Embryonic facial prominence (tissue), 1 donor: ENCODE results near the gene MVB12B.

ENCODE experiments used
- DNase-seq: peaks from one replicate; pipeline ENCODE4 v3.0.0-alpha.2; 2016; ENCODE audit errors: extremely low spot score

Gene MVB12B

DNA sequence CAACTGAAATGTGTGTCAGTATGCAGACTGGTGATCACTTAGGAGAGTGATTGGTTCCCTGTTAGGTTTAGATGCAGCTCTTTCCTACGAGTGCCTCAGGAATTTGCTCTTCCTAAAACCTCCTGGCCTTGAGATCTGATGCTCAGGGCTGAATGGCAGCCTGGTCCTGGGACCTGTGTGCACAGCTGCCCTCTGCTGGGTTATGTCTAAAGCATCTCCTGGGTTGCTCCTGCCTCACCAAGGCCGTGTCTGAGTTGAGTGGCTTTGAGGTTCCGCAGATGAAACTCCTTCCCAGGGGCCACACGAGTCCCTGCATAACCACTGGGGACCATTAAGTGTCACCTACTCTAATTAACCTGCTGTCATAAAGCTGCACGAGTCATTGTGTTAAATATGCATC lies 59.5 kb downstream of the MVB12B start:
- DNase-seq: no peak

DNA sequence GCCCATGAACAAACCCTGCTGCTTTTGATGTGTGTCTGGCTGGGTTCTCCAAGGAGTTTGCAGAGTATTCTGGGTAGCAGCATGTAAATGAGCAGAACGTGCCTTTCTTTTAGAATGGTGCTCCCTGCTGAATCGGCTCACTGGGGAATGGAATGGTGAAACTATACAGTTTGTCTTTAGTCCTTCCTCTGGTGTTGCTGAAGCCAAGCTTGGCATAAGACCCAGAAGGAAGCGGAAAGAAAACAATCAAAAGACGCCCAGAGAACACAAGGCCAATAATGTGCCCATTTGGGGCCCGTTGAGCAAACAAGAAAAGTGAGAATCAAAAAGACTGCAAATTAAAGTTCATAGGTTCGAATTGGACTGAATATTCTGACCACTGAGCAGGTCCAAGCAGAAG lies 60.1 kb downstream of the MVB12B start:
- no peak for DNase-seq

GRCh38 chr9:126388964-126389708 lies 62.5 kb downstream of the MVB12B start:
- DNase-seq: no peak

- DNase-seq: no peak
Observed at GRCh38 chr9:126389992-126390391, 63.4 kb downstream of the MVB12B start.

DNA sequence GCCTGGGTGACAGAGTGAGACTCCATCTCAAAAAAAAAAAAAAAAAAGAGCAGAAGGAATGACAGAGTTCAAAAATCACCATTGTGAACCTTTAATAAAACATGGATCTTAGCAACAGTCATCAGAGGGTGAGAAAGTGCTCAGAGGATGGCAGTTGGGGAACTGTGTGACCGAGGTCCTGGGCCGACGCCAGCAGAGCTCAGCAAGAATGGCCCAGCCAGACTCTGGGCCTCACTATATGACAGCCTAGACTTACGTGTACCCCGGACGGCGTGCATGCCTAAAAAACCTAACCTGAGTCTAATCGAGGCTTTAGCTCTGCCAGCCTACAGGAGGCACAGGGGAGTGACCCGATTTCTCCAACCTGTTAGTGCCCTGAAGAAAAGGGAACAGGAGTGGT lies 64.3 kb downstream of the MVB12B start:
- DNase-seq: no peak

DNA sequence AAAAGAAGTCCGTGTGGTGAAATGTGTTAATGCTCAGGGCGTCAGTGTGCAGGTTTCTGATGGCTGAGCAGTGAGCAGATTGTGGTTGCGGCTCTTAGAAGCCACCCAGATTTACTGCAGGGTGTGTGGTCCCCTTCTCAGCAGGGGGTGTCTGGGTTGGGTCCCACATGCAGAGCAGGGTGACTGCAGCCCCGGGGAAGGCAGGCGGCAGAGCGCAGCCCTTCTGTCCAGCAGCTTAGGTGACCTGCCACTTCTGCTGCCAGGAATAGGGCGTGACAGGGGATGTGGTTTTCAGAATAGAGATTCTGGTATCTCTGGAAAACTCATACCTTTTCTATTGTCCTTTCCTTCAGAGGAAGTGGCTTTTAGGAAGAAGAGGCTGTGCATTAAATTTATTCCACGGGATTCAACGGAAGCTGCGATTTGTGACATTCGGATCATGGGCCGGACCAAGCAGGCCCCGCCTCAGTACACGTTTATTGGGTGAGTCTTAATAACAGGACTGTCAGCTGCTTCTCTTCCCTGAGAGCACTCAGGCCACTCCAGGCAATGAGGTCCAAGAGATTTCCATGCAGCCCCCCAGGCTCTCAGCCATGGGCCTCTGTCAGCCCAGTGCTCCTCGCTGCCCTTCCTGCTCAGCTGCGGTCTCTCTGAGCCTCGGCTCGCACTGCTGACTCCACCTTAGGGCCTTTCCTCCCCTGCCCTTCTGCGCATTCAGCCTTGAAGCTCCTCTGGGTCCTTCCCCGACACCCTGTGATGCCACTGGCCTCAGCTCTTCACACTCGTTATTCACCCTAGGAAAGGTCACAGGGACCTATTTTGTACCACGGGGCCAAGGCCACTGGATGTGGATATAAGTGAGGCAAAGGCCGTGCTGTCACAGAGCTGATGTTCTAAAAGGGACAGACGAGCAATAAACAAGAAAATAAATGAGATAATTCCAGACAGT lies 65.4 kb downstream of the MVB12B start:
- no peak for DNase-seq

DNA sequence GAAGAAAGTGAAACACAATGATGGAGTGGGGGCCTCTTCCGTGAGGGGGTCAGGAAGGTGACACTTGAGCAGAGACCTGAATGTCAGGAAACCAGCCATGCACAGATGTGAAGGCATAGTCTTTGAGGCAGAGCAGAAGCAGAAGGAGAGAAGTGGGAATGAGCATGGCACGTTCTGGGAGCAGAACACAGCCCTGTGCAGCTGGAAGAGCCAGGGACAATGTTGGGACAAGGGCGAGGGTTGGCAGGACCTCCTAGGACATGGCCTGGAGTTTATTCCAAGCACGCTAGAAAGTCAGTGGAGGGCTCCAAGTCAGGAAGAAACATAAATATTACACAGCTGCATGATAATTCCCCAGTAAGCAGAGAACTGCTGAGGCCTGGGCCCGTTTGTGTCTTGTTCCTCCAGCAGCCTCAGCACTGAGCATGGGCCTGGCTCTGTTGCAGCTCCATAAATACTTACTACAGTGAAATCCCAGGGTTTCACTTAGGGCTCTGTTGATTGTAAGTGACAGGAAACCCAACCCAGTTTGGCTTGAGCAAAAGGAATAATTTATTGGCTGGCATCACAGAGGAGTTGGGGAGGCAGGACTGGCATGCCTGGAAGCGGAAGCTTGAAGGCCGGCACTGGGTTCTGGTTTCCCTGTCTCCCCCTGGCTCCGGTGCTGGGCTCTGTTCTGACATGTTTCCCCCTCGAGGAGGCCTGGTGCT lies 66.2 kb downstream of the MVB12B start:
- DNase-seq: no peak

GRCh38 chr9:126393876-126394275 lies 67.2 kb downstream of the MVB12B start:
- DNase-seq: no peak

- no peak for DNase-seq
Observed at GRCh38 chr9:126394802-126395201, 68.2 kb downstream of the MVB12B start.

GRCh38 chr9:126395439-126396212 lies 69.0 kb downstream of the MVB12B start:
- DNase-seq: no peak

GRCh38 chr9:126397056-126397455 lies 70.4 kb downstream of the MVB12B start:
- no peak for DNase-seq

DNA sequence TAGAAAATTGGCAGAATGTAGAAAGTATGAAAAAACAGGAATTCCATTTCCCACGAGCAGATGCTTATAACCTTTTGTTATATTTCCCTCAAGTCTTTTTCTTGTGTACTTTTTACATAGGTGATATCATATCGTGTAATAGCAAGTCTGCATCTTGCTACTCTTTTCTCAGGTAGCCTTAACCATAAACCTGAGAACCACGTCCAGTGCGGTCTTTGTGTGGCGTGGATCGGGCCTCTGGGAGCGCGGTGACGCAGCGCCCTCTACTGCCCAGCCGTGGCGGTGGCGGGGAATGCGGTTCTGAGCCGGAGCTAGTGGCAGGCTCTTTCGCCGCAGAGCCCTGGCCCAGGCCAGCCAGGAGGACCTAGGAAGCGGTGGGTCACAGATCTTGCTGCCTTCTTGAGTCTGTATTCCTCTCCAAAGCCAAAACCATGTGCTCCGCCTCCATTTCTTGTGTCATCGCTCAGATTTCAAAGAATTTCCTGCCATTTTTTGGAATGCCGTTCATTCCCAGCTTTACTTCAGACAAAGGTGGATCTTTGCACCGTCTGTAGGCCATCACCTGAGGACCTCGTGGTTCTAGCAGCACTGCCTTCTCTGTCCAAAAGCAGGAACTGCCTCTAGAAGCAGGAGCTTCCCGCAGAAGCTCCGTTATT lies 71.9 kb downstream of the MVB12B start:
- no peak for DNase-seq

GRCh38 chr9:126399251-126399650 lies 72.6 kb downstream of the MVB12B start:
- DNase-seq: no peak

- no peak for DNase-seq
Observed at GRCh38 chr9:126399789-126400188, 73.2 kb downstream of the MVB12B start.

GRCh38 chr9:126400571-126400970 lies 73.9 kb downstream of the MVB12B start:
- no peak for DNase-seq

DNA sequence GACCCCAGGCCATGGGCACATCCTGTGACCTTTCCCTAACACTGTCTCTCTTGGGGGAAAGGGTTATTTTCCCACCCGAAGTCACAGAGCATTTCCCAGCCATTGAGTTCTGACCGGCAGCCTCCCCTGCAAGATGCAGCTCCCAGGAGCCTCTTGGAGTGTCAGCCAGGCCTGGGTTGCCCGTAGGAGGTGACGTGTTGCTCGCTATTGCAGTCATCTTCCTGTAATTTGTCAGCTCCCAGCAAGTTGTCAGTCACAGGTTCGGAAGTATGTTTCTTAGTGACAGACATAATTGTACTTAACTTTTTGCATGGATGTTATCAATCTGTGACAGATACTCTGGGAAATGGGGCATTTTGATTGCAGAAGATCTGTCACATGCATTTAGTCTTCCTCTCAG lies 74.5 kb downstream of the MVB12B start:
- no peak for DNase-seq

GRCh38 chr9:126401581-126401980 lies 75.0 kb downstream of the MVB12B start:
- DNase-seq: no peak

- no peak for DNase-seq
Observed at GRCh38 chr9:126403397-126403796, 76.8 kb downstream of the MVB12B start.

DNA sequence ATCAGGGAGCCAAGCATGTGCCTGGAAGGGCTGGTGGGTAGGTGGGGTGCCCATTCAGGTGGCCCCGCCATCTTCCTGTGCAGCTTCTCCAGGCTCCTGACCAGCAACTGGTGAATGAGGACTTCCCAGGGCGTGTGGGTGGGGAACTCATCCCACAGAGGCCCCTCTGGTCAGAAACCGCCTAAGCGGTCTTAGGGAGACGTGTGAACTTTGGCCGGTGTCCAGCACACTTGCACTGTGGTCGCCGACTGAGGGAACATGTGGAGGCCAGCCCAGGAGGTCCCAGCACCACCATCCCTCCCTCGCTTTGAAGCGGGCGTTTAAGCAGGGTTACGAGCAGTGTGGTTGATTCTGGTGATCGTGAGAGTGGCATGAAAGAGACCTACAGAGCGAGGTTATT lies 77.8 kb downstream of the MVB12B start:
- DNase-seq: no peak

- DNase-seq: no peak
Observed at GRCh38 chr9:126406075-126406667, 79.5 kb downstream of the MVB12B start.
